Fibroblast of the aortic adventitia (primary cell): ENCODE data around the gene CPED1. TPM values are rescaled to one million over a fixed set of nuclear protein-coding genes. Genes with fewer than 3 reads are reported as not detected.

ENCODE experiments used
- DNase-seq: peaks from one replicate; pipeline ENCODE4 v3.0.0-alpha.2; 2010; ENCODE audit warnings: low read depth
- H3K4me3 ChIP-seq: 2 replicates; pipeline ENCODE4 v1.5.1; 2011; ENCODE audit warnings: low read depth, mild to moderate bottlenecking, control low read depth, low read length, moderate library complexity
- total RNA-seq: library from RNA; depleted of rRNA; stranded (reverse); fragments of >200 nt; gene quantifications from 2 replicates; pipeline ENCODE4 v1.2.3, GENCODE V29; 2012; ENCODE audit warnings: low replicate concordance
- TF ChIP-seq, protein P1 (sequence below): IDR thresholded peaks from 2 replicates; pipeline ENCODE4 v1.5.1; 2011; ENCODE audit warnings: mild to moderate bottlenecking, low read length, control low read depth, inconsistent platforms; ENCODE audit not compliant: insufficient read depth

Gene CPED1
- total RNA-seq, 1 donor: 119 TPM

DNA sequence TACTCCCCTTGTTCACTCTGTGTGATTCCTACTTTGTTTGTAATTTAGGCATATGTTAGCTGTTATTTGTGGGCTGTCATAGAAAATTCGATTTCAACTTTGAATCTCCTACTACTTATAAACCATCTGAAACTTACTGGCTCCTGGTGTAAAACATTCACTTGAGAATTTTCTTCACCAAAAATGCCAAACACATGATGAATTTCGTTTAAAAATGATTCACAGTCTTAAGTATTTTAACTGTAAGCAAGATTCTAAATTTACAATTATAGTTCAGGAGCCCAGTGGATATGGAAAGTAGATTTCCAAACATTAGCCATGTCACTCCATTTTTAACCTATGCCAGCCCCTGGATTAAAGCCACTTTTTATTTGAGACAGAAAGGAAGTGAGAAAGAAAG, 3.1 kb downstream of the CPED1 start:
- TF ChIP-seq, protein P1, sequence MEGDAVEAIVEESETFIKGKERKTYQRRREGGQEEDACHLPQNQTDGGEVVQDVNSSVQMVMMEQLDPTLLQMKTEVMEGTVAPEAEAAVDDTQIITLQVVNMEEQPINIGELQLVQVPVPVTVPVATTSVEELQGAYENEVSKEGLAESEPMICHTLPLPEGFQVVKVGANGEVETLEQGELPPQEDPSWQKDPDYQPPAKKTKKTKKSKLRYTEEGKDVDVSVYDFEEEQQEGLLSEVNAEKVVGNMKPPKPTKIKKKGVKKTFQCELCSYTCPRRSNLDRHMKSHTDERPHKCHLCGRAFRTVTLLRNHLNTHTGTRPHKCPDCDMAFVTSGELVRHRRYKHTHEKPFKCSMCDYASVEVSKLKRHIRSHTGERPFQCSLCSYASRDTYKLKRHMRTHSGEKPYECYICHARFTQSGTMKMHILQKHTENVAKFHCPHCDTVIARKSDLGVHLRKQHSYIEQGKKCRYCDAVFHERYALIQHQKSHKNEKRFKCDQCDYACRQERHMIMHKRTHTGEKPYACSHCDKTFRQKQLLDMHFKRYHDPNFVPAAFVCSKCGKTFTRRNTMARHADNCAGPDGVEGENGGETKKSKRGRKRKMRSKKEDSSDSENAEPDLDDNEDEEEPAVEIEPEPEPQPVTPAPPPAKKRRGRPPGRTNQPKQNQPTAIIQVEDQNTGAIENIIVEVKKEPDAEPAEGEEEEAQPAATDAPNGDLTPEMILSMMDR: no peak
- DNase-seq: peak; percentile 78
- H3K4me3 ChIP-seq: peak overlapping the region; percentile 79

DNA sequence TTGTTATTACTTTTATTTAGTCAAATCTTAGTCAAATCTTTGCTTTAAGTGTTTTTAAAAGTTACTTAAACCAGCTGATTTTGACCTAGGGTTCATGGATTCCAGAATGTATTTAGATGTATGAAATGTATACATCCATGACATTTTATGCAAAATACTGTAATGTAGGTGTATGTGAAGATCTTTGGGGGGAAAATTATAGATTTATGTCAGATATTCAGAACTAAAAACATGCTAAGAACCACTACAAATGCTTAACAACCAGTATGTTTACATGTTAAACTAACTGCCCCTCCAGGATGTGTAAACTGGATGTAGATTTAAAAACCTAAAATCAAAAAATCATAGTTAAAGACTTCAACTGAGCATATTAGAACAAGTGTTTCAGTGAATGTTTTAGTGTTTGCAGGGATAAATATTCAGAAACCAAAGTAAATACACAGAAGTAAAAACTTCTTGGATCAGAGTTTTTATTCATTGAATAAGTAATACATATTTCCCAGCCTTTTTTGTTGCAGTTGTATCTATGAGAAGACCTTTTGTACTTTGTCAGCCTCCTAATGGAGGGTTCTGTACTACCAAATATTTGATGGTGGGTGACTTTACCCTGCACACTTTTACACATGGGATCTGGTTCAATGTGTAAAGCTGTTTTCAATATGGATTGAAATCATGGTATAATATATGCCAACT, 3.9 kb downstream of the CPED1 start:
- TF ChIP-seq, protein P1: no peak
- no peak for DNase-seq
- peak overlapping the region; percentile 79 for H3K4me3 ChIP-seq

DNA sequence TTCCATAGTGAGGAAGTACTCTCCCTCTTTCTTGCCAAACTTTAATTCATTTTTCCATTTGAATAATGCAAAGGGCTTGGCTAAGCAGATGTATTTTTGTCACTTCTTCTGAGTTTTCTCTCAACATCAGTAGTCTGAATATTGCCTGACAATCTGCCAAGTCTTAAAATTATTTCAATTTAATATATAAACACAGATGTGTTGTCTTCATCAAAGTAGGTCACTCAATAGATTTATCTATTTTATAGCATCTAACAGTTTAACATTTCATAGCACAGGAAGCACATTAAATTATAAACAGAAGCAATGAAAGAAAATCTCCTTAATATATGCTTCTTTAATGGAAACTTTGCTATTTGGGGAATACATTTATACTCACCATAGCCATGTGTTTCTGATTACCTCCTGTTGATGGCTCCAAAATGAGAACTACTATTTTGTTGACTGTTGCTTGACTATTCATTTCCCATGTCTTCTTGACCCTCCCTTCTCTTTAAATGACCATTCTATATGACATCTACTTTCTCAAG, 4.5 kb downstream of the CPED1 start:
- TF ChIP-seq, protein P1: no peak
- H3K4me3 ChIP-seq: peak overlapping the region; percentile 79
- DNase-seq: no peak

DNA sequence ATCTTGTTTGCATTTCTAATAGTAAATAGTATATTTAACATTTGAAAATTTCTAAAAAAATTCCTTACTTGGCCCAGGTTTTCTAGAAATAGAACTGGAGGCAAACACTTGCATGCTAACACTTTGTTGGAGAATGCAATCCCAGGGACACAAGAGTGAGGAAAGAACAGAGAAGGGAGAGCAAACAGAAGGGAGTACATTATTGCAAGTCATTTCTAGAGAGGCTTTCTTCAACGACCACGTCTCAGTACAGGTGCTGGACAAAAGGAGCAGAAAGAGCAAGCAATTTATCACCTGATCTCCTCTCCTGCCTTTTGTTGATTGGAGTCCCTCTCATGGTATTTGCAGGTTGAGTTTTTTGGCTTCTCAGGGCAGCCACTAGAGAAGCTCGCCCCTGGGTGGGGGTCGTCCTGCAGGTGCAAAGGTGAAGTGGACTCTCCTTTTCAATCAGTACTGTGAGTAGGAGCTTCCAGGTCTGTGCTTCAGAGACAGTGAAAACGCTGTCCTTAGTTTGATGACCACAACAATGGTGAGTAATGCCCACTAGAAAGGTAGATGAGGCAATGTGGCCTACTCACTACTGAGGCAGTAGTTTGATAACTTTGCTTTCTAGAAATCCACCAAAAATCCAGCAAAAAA, 5.2 kb downstream of the CPED1 start:
- peak overlapping the region; percentile 7 for H3K4me3 ChIP-seq
- peak; percentile 61 for DNase-seq
- TF ChIP-seq, protein P1: no peak

DNA sequence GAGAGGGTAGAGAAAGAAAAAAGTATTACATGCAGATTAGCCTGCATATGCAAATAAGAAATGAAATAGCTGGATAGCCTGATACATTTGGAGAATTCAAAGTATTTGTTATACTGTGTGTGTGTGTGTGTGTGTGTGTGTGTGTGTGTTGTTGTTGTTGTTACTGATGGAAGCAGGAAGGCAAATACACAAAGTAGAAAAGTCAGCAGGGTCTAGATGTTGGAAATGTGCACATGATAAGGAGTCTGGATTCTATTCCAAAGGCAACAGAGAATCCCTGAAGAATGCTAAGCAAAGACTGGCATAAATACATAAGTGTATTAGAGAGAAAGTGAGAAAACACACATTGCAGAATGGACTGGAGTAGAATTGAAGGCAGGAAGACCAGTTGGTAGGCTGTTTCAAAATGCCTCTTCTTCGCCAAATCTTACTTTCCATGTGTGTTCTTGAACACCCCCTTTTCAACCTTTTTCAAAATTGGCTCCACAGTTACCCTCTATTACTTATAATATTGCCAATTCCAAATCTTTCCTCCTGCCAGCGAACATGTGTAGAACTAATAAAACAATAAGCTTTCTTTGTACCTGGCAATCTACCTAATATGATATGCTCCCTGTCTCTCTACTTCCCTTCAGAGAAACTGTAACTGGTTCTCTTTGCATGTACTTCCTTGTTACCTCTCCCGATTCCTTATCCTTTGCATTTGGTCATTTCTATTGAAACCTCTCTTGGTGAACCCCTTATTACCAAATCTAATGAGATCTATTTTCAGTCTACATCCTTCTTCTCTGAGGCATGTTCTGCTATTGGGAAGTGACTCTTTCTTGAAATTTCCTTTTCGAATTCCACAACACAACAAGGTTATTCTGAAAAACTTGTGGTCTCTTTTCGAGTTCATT, 6.2 kb downstream of the CPED1 start:
- DNase-seq: no peak
- TF ChIP-seq, protein P1: no peak
- no peak overlapping the region for H3K4me3 ChIP-seq

DNA sequence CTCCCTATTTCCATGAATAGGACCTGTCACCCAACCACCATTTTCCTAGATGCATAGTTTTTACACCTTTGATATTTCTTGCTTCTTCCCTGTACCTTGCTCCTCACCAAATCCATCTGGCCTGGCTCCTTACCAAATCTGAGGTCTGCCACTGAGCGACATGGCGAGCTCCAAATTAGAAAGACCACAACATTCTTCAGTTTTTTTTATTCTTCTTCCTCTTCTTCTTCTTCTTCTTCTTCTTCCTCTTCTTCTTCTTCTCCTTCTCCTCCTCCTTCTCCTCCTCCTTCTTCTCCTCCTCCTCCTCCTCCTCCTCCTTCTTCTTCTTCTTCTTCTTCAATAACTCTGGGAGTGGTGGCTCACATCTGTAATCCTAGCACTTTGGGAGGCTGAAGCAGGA, 7.1 kb downstream of the CPED1 start:
- DNase-seq: no peak
- H3K4me3 ChIP-seq: no peak overlapping the region
- TF ChIP-seq, protein P1: no peak
